MM.1S (cell line): ENCODE results near the gene EHMT2.

ENCODE experiments used
- DNase-seq: peaks from one replicate; pipeline ENCODE4 v3.0.0-alpha.2; 2015
- H2AFZ ChIP-seq: fragments of 300-600 bp; sonication (generic); 2 replicates; pipeline ENCODE4 v1.6.0; 2016; ENCODE audit warnings: antibody characterized with exemption, low read length
- H3F3A ChIP-seq: fragments of 300-600 bp; sonication (generic); 2 replicates; pipeline ENCODE4 v1.6.1; 2016; ENCODE audit warnings: mild to moderate bottlenecking, antibody characterized with exemption, low read length, moderate library complexity, mixed read lengths; ENCODE audit not compliant: insufficient read depth
- H3K27ac ChIP-seq: fragments of 300-600 bp; sonication (generic); 2 replicates; pipeline ENCODE4 v1.5.1; 2016; ENCODE audit warnings: mild to moderate bottlenecking, low read length
- H3K27me3 ChIP-seq: fragments of 300-600 bp; sonication (generic); replicated peaks from 2 replicates; pipeline ENCODE4 v1.6.0; 2016; ENCODE audit warnings: low read length; ENCODE audit not compliant: insufficient read depth
- H3K36me3 ChIP-seq: fragments of 300-600 bp; sonication (generic); replicated peaks from 2 replicates; pipeline ENCODE4 v1.6.1; 2016; ENCODE audit warnings: mild to moderate bottlenecking, low read length, mixed read lengths; ENCODE audit not compliant: insufficient read depth
- H3K4me1 ChIP-seq: fragments of 300-600 bp; sonication (generic); 2 replicates; pipeline ENCODE4 v1.6.1; 2016; ENCODE audit warnings: low read length, mixed read lengths
- H3K4me2 ChIP-seq: fragments of 300-600 bp; sonication (generic); 2 replicates; pipeline ENCODE4 v1.6.0; 2016; ENCODE audit warnings: low read depth, low read length
- H3K4me3 ChIP-seq: fragments of 300-600 bp; sonication (generic); 2 replicates; pipeline ENCODE4 v1.5.1; 2016; ENCODE audit warnings: low read length, mixed read lengths
- H3K79me2 ChIP-seq: fragments of 300-600 bp; sonication (generic); 2 replicates; pipeline ENCODE4 v1.6.1; 2016; ENCODE audit warnings: mixed run types, low read length, mixed read lengths
- H3K9ac ChIP-seq: fragments of 300-600 bp; sonication (generic); 2 replicates; pipeline ENCODE4 v1.6.1; 2016; ENCODE audit warnings: low read length, mixed read lengths
- H3K9me2 ChIP-seq: fragments of 300-600 bp; sonication (generic); replicated peaks from 2 replicates; pipeline ENCODE4 v1.6.1; 2016; ENCODE audit warnings: mild to moderate bottlenecking, low read length, mixed read lengths; ENCODE audit not compliant: insufficient read depth
- H3K9me3 ChIP-seq: fragments of 300-600 bp; sonication (generic); replicated peaks from 2 replicates; pipeline ENCODE4 v1.6.1; 2016; ENCODE audit warnings: mild to moderate bottlenecking, low read length, mixed read lengths; ENCODE audit not compliant: insufficient read depth
- H4K20me1 ChIP-seq: fragments of 300-600 bp; sonication (generic); 2 replicates; pipeline ENCODE4 v1.6.1; 2016; ENCODE audit warnings: mild to moderate bottlenecking, low read length, moderate library complexity, mixed read lengths; ENCODE audit not compliant: insufficient read depth
- CTCF ChIP-seq: fragments of 300-600 bp; sonication (generic); IDR thresholded peaks from 2 replicates; pipeline ENCODE4 v1.5.1; 2016; ENCODE audit warnings: antibody characterized with exemption, low read length, mixed read lengths
- EZH2 ChIP-seq: fragments of 300-600 bp; sonication (generic); optimal IDR thresholded peaks from 2 replicates; pipeline ENCODE3; 2017; ENCODE audit warnings: low read depth, mild to moderate bottlenecking, antibody characterized with exemption, low read length, mixed read lengths
- EZH2phosphoT487 ChIP-seq: fragments of 300-600 bp; sonication (generic); IDR thresholded peaks from 2 replicates; pipeline ENCODE4 v1.6.1; 2018; ENCODE audit warnings: antibody characterized with exemption, low read length

The EHMT2 gene

GRCh38 chr6:31899882-31900722 lies 2.6 kb upstream of the EHMT2 start:
- Histone ChIP-seq H3K4me3 (no peak overlapping the region), H3K9ac (no peak overlapping the region), H3K79me2 (peaks cover 22% of the 10 kb centered on the region), H3K9me2 (no peaks in the 10 kb centered on the region), H2AFZ (no peak overlapping the region), H3K4me2 (no peak overlapping the region), H3K27ac (no peak overlapping the region), H4K20me1 (no peaks in the 10 kb centered on the region), H3K4me1 (peaks cover 3% of the 10 kb centered on the region; the same call in 1 of the 2 replicates), H3K36me3 (no peaks in the 10 kb centered on the region), H3K9me3 (no peaks in the 10 kb centered on the region), H3F3A (peaks cover 26% of the 10 kb centered on the region), H3K27me3 (no peaks in the 10 kb centered on the region)
- DNase-seq: no peak
- TF ChIP-seq EZH2phosphoT487: no peak
- TF ChIP-seq EZH2: no peak
- TF ChIP-seq CTCF: no peak

GRCh38 chr6:31899215-31899614 lies 1.7 kb upstream of the EHMT2 start:
- no peaks in the 10 kb centered on the region for H4K20me1 ChIP-seq
- H3K4me1 ChIP-seq: peaks cover 3% of the 10 kb centered on the region; the same call in 1 of the 2 replicates
- no peak overlapping the region for H3K27ac ChIP-seq
- peaks cover 22% of the 10 kb centered on the region for H3K79me2 ChIP-seq
- no peak overlapping the region for H3K9ac ChIP-seq
- H2AFZ ChIP-seq: no peak overlapping the region
- TF ChIP-seq EZH2phosphoT487: no peak
- TF ChIP-seq CTCF: no peak
- no peak for TF ChIP-seq EZH2
- no peaks in the 10 kb centered on the region for H3K36me3 ChIP-seq
- no peak overlapping the region for H3K4me3 ChIP-seq
- peaks cover 26% of the 10 kb centered on the region for H3F3A ChIP-seq
- no peaks in the 10 kb centered on the region for H3K27me3 ChIP-seq
- no peaks in the 10 kb centered on the region for H3K9me3 ChIP-seq
- no peak for DNase-seq
- no peaks in the 10 kb centered on the region for H3K9me2 ChIP-seq
- H3K4me2 ChIP-seq: no peak overlapping the region

- Histone ChIP-seq H3K4me3 (peak overlapping the region; percentile 95), H3K79me2 (peaks cover 22% of the 10 kb centered on the region), H3K4me1 (peaks cover 3% of the 10 kb centered on the region; the same call in 1 of the 2 replicates), H3K4me2 (peak overlapping the region; percentile 86), H2AFZ (peak overlapping the region; percentile 96), H4K20me1 (no peaks in the 10 kb centered on the region), H3K27me3 (no peaks in the 10 kb centered on the region), H3K9ac (peak overlapping the region; percentile 85), H3K9me2 (no peaks in the 10 kb centered on the region), H3K9me3 (no peaks in the 10 kb centered on the region), H3K27ac (peak overlapping the region; percentile 77), H3K36me3 (no peaks in the 10 kb centered on the region), H3F3A (peaks cover 26% of the 10 kb centered on the region)
- no peak for TF ChIP-seq EZH2
- 0 out of 2 replicates have a peak, but pooled peaks have one; percentile 19 for TF ChIP-seq CTCF
- DNase-seq: peak; percentile 77
Observed at GRCh38 chr6:31898383-31899011, 999 bp upstream of the EHMT2 start.
